GM19455 (cell line): ENCODE data around the gene PLAGL2.

Experiments
- ATAC-seq: cut with Tn5 transposase; IDR thresholded peaks from one replicate; pipeline ENCODE4 v1.9.1; 2021; ENCODE audit not compliant: unreplicated experiment

The PLAGL2 gene

DNA sequence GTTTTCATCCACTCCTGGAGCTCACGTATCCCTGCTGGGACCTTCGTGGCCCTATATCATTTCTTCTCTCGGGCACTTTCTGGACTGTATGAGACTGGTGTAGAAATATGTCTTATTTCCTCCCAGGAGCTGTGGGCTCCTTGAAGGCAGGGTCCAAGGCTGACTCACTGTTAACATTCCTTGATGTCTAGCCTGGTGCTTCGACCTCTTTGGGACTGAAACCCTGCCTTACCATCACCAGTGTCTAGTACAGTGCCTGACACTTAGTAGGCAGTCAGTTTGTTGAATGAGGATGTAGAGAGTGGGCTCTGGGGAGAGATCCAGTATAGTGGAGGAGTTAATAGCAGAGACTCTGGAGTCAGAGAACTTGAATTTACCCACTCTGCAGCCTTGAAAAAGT lies 23.7 kb upstream of the PLAGL2 start:
- ATAC-seq = no peak

DNA sequence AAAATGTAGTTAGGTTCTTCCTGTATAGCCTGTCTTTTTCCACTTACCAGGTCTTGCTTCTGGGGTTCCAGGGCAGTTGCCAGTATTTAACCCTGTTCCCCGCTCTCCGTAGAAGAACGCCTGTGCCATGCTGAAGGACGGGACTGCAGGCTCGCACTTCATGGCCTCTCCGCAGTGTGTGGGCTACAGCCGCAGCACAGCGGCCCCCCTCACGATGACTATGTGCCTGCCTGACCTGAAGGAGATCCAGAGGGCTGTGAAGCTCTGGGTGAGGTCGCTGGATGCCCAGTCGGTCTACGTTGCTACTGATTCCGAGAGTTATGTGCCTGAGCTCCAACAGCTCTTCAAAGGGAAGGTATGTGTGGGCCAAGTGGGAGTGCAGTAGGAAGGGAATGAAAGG lies 23.2 kb upstream of the PLAGL2 start:
- no peak for ATAC-seq

DNA sequence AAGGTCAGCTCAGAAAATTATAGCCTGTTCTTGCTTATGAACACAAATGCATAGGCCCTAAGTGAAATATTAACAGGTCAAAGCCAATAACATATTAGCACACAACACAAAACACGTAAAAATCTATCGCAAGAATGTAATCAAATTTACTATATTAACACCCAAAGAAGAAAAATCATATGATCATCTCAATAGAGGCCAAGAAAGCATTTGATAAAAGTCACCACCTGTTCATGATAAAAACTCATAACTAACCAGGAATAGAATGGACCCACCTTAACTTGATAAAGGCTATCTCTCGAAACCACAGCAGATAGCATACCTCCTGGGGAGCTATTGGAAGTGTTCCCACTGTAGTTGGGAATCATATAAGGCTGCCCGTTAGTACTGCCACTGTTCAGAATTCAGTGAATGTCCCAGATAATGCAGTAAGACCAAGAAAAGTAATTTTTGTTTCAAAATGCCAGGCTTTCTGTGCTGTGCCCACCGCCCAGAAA lies 21.8 kb upstream of the PLAGL2 start:
- no peak for ATAC-seq

DNA sequence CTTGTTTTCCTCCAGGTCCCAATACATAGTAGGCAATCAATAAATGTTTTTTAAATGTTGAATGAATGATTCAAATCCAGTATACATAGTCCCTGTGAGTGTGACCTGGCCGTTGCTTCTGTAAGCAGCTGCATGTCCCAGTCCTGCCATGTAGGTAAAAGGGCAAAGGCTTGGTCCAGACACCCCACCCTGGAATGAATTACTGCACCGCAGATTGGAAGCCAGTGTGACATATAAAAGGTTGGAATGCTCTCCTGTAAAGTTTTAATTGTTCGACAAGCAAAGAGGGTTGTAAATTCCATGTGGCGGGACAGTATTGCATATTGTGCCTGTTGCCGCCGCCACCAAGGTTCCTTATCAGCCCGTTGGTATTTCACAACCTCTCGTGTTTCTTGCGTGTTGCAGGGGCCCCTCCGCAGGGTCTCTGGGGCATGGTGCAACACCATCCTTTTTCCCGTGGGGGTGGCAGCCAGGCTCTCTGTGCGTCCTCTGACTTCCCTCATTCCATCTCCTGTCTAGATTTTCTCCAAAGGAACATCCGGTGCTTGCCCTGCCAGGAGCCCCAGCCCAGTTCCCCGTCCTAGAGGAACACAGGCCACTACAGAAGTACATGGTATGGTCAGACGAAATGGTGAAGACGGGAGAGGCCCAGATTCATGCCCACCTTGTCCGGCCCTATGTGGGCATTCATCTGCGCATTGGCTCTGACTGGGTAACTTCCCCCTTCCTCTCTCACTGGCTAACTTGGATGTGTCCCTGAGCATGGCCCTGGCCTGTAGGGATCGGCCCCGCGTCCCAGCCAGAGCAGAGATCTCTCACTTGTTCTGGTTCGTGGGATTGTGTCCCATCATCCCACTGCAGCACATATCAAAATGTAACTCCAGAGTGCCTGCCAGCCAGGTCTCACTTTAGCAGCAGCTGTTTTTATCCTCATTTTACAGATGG lies 20.5 kb upstream of the PLAGL2 start:
- no peak for ATAC-seq

DNA sequence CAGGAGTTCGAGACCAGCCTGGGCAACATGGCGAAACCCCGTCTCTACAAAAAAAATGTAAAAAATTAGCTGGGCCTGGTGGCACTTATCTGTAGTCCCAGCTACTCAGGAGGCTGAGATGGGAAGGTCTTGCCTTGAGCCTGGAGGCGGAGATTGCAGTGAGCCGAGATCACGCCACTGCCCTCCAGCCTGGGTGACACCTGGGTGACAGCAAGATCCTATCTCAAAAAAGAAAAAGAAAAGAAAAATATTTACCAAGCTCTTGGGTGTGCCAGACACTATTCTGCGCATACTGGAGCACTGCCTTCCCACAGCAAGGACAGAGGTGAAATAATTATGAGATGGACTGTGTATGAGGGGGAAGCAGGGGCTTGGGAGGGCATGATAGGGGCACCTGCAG lies 19.8 kb upstream of the PLAGL2 start:
- ATAC-seq = no peak

DNA sequence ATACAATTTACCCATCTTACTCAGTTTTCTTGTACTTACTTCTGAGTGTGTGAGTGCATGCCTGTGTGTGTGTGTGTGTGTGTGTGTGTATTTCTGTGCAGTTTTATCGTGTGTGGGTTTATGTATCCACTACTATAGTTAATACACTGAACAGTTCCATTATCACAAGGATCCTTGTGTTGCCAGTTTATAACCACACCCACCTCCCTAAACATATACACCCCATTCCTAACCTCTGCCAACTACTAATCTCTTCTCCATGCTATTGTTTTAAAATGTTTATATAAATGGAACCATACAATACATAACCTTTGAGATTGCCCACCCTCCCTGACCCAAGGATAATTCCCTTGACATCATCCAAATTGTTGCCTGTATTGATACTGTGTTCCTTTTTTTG lies 18.8 kb upstream of the PLAGL2 start:
- ATAC-seq = no peak

DNA sequence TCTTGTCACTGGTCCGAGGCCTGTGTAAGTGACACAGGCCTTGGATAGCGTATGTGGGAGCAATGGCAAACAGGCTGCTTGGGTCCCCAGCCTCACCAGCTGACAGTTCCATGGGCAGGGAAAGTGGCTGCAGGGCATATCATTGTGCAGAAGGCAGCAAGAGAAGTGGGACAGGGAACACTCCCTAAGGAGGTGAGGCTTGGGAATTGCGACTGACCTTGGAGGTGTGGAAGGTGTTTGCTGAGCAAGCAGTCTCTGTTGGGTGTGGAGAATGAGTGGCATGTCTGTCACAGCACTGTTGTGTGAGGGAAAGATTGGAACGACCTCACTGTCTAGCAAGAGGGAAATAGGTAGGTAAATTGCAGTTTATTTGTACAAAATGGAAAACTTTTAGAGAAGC lies 16.9 kb upstream of the PLAGL2 start:
- no peak for ATAC-seq

DNA sequence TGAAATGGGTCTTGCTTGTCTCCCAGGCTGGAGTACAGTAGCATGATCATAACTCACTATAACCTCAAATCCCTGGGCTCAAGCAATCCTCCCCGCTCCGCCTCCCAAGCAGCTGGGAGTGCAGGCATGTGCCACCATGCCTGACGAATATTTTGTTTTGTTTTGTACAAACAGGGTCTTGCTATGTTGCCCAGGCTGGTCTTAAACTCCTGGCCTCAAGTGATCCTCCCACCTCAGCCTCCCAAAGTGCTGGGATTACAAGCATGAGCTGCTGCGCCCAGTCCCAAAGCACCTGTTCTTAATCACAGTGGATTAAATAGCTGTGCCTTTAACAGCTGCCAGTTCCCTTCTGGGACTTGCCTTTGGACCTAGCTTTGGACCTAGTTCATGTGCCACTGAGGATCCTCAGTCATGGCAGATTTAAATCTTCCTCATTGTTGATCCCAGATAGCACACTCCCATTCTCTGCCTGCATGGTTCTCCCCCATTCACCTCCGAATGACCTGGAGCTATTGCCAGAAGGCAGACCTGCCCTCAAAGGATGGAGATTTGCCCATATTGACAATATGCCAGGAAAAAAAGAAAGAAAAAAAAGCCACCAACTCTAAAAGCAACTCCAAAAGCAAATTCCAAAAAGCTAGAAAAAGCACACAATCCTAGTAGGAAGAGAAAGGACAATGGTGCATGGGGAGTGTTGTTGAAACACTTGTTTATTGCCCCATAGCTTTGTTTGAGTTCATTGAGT lies 10.8 kb upstream of the PLAGL2 start:
- no peak for ATAC-seq

DNA sequence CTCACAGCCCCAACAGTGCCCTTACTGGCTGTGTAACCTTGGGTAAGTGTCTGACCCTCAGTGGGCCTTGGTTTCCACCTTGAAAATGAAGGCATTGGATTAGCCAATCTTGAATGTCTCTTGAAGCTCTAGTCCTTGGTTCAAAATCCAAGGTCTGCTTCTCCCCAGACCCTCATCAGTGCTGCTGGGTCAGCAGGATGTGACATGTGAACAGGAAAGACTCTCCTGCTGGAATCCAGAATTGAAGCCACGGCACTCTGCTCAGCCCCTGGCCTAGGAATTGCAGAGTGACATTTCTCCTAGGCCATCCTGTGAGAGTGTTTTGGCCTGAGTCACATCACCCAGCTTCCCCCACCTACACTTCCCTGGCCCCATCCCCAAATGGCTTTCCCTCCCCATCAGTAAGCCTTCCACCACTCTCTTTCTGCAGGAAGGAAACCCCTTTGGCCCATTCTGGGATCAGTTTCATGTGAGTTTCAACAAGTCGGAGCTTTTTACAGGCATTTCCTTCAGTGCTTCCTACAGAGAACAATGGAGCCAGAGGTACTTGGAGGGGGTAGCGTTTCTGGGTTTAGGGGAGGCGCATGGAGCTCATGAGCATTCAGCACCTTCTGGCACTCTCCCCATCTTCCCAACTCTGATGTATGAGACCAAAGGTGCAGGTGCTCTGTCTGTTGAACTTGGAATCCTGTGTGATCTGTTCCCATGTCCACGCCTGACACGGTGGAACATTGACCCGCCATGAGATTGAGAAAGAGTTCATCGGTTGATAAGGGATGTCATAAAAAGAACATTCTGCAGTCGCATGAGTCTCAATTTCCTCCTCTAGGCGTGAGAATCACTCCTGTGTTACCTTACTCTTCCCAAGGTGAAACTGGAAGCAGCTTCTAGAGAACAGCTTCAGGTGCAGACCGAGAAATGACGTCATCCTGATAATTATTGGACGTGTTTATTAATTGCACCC lies 8.9 kb upstream of the PLAGL2 start:
- no peak for ATAC-seq

DNA sequence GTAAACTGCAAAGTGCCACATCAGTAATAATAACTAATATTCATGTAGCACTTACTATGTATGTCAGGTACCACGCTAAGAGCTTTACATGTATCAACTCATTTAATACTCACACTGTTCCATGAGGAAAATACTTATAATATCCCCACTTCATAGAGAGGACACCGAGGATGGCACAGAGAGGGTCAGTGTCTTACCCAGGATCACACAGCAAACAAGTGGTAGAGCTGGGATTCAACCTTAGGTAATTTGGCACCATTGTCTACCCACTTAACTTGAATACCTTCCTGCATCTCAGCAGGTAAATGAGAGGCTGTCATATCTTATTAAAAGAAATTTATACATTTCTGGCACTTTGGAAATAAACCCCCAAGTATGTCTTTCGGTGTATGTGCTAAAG lies 8.2 kb upstream of the PLAGL2 start:
- no peak for ATAC-seq

DNA sequence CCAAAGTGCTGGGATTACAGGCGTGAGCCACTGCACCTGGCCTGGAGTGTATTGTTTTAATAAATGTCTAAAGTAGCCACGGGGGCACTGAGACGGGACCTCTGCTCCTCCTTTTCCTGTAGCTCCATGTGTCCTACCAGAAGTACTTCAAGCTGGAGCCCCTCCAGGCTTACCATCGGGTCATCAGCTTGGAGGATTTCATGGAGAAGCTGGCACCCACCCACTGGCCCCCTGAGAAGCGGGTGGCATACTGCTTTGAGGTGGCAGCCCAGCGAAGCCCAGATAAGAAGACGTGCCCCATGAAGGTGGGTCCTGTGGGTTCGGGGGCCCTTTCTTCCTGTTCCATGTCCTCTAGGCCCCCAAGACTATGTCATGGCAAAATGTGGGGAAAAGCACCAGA lies 7.6 kb upstream of the PLAGL2 start:
- ATAC-seq = no peak

DNA sequence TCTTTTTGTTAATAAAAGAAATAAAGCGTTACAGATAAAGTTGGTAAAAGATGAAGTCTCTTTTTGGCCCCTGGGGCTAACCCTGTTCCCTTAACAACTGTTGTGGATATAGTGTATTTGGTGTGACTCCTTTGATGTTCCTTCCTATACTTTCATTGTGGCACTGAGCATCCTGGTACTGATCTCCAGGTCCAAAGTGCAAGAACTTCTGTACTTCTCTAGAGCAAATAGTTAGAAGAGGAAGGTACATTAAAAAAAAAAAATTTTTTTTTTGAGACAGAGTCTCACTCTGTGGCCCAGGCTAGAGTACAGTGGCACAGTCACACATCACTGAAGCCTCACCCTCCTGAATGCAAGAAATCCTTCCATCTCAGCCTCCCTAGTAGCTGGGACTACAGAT lies 6.3 kb upstream of the PLAGL2 start:
- no peak for ATAC-seq

DNA sequence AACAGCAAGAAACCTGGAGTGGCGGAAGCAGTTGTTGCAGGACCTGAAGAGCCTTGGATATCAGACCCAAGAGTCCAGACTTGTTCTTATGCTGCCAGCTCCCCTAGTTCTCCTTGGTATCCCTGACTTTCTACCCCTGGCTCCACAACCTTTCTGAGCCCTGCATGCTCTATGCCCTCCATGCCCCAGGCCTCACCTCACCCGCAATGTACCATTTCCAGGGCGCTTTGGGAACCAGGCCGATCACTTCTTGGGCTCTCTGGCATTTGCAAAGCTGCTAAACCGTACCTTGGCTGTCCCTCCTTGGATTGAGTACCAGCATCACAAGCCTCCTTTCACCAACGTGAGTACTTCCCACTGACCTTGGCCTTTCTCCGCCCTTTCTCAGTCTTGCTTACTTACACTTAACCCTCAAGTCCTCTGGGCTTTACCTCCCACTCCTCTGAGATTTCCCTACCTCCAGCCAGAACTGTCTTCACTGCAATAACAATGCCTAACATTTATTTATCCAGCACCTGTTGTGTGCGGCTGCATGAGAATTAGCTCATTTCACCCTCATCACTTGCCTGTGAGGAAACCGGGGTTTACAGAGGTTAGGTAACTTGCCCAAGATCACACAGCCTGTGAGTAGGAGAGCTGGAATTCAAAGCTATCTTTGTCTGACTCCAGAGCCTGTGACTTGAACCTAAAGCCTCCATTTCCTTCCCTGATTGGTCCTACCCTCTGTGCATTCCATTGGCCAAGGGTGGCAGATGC lies 2.5 kb upstream of the PLAGL2 start:
- ATAC-seq = no peak

DNA sequence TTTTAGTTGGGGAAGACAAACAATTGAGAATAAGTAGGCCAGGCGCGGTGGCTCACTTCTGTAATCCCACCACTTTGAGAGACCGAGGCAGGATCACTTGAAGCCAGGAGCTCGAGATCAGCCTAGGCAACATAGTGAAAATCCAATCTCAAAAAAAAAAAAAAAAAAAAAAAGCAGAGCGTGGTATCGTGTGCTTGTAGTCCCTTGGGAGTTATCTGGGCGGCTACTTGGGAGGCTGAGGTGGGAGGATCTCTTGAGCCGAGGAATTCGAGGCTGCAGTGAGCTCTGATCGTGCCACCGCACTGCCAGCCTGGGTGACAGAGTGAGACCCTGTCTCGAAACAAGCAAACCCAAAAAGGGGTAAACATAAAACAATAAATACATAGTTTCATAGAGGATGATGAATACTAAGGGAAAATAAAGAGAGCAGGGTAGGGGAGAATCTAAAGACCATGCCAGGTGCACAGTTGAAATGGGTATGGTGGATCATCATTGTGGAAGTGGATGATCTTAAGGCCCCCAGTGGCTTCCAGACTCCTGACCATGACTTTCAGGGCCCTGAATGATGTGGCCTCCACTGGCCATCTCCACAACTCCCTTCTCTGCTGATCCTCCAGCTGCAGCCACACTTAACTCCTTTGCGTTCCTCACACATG lies 1.1 kb upstream of the PLAGL2 start:
- no peak for ATAC-seq

DNA sequence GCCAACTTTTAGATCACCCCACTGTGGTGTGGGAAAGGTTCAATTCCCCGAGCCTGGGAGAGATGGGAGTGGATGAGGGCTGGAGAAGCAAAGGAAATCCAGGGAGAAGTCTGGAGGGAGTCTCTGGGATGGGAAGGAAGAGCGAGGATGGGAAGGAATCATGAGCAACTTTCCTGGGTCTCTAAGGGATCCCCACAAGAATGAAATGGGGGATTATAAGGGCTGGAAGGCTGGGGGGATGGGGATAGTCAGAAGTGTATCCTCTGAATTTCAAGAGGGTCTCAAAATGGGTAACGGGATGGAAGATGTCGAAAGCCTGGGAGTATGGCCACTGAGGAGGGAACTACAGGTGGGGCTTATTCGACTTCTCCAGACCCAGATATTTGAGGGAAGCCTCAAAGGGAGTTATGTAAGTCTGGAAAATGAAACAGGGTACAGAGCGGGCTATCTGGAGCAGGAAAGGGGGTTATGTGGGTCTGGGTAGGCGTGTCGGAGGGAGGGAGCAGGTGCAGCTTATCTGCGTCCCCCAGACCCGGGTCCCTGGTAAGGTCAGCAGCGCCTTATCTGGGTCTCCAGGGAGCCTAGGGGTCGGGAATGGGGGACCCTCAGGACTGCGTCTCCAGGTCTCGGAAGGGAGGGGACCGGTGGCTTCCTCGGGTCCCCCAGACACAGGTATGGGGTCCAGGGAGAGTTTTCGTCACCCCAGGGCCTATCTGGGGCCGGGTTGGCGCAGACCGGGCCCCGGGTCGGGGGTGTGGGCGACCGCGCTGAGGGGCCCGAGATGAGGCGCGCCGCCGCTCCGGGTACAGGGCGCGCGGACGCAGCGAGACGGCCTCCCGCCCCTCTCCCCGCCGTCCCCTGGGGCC lies 550 bp downstream of the PLAGL2 start:
- peak; percentile 9 for ATAC-seq

DNA sequence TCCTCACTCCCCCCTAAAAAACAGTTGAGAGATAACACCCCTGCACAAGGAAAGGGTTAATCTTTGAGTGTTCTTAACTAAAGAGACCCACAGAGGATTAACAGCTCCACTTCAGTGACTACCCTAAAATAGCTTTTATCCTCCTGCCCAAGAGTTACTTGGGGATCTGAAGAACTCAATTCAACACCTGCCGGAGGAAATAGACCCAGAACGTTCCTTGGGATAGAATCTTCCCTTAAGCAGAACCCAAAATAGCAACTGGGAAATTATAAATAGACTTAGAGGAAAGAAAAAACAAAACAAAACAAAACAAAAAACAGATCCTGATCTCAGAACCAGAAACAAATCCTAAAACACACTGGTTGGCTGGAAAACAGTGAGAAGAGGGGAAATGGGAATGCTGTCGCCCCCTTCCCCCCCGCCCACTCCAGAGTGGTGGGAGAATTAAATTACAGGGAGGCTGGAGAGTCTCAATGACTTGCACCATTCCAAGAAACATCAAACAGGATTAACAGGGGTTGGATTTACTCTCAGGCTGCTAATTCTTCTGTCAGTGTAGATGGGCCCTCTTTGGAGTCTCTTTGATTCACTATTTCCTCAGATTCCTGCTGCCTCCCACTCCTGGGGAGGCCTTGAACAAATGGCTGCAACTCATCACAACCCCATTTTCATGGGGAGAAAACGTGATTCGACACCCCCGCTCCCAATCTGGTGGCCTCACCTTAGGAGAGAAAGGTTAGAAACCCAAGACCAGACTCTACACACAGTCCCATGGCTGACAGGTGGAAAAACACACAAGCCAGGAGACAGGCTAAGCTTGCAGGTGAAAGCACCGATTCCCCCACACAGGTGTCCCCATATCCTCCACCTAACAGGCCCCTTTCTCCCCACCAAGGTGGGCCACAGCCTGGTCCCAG lies 1.4 kb downstream of the PLAGL2 start:
- no peak for ATAC-seq

DNA sequence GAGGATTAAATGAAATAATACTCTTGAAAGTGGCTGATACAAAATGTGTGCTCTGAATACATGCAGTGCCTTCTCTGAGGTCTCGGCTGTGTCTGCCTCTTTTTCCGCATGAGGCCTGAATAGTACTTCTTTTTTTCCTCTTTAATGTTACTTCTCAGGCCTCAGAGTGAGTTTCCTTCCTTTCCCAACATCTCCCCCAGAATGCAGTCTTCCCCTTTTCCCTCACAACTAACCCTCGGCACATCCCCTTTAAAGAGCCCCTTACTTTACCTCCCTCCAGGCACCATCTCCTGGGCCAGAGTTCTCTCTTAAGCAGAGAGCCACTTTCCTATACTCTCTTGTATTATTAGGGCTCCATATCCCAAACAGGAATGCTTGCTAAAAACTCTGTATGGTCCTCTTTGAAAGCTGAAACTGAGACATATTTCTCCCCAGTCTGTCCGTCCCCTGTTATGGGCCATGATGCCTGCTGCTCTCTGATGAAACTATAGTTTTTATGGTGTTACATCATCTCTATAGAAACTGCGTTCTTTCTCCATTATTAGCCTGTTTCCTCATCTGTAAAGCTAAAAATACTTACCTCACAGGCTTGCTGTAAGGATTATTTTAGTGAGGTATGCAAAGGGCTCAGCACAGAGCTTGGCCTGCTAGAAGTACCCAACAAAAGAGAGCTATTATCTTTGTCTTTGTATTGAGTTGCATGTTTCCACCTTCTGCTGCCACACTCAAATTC lies 2.3 kb downstream of the PLAGL2 start:
- no peak for ATAC-seq
